KMS-11 (cell line): ENCODE data around the gene DENND1A.

Source experiments
- H2AFZ ChIP-seq: fragments of 200-600 bp; sonication (generic); 2 replicates; pipeline ENCODE4 v1.6.1; 2016; ENCODE audit warnings: antibody characterized with exemption, mixed run types, low read depth
- H3K27ac ChIP-seq: fragments of 200-600 bp; sonication (generic); 2 replicates; pipeline ENCODE4 v1.6.1; 2016; ENCODE audit warnings: mild to moderate bottlenecking, mixed run types
- H3K27me3 ChIP-seq: fragments of 200-600 bp; sonication (generic); 2 replicates; pipeline ENCODE4 v1.6.1; 2017; ENCODE audit warnings: mild to moderate bottlenecking, low read depth, mixed run types, moderate library complexity; ENCODE audit not compliant: insufficient read depth
- H3K36me3 ChIP-seq: fragments of 200-600 bp; sonication (generic); 2 replicates; pipeline ENCODE4 v1.6.1; 2017; ENCODE audit warnings: mild to moderate bottlenecking, mixed run types; ENCODE audit not compliant: insufficient read depth
- H3K4me1 ChIP-seq: fragments of 200-600 bp; sonication (generic); 2 replicates; pipeline ENCODE4 v1.6.1; 2016; ENCODE audit warnings: mild to moderate bottlenecking, low read depth, mixed run types; ENCODE audit not compliant: poor library complexity, severe bottlenecking
- H3K4me2 ChIP-seq: fragments of 200-600 bp; sonication (generic); 2 replicates; pipeline ENCODE4 v1.7.0; 2016; ENCODE audit warnings: mild to moderate bottlenecking, mixed run types
- H3K4me3 ChIP-seq: fragments of 200-600 bp; sonication (generic); IDR thresholded peaks from 2 replicates; pipeline ENCODE4 v1.6.1; 2017; ENCODE audit warnings: low read depth, low read length, mixed read lengths; ENCODE audit not compliant: insufficient read depth
- H3K79me2 ChIP-seq: fragments of 200-600 bp; sonication (generic); 2 replicates; pipeline ENCODE4 v1.6.1; 2016; ENCODE audit warnings: low read depth, mixed run types; ENCODE audit not compliant: insufficient read depth
- H3K9ac ChIP-seq: fragments of 200-600 bp; sonication (generic); 2 replicates; pipeline ENCODE4 v1.6.1; 2016; ENCODE audit warnings: mild to moderate bottlenecking, mixed run types
- H4K20me1 ChIP-seq: fragments of 200-600 bp; sonication (generic); 2 replicates; pipeline ENCODE4 v1.6.1; 2016; ENCODE audit warnings: mild to moderate bottlenecking, mixed run types; ENCODE audit not compliant: insufficient read depth
- CTCF ChIP-seq: fragments of 200-600 bp; sonication (generic); conservative IDR thresholded peaks from 2 replicates; pipeline ENCODE4 v1.6.1; 2017; ENCODE audit warnings: low read depth, mild to moderate bottlenecking, antibody characterized with exemption, low read length, moderate library complexity, mixed read lengths

Gene DENND1A

DNA sequence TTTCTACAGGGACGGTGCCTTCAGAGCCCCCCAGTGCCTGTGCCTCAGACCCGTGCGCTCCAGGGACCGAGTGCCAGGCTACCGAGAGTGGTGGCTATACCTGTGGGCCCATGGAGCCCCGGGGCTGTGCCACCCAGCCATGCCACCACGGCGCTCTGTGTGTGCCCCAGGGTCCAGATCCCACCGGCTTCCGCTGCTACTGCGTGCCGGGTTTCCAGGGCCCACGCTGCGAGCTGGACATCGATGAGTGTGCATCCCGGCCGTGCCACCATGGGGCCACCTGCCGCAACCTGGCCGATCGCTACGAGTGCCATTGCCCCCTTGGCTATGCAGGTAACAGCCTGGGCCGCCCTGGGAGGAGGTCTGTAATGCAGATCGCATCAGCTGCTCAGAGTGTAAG is 567.1 kb downstream of the DENND1A start:
- Histone ChIP-seq H2AFZ (no peak overlapping the region), H3K36me3 (no peaks in the 10 kb centered on the region), H3K4me1 (peaks cover 16% of the 10 kb centered on the region), H3K4me3 (no peak overlapping the region), H4K20me1 (no peaks in the 10 kb centered on the region), H3K27me3 (no peaks in the 10 kb centered on the region; the same call in 1 of the 2 replicates), H3K27ac (no peak overlapping the region), H3K79me2 (no peaks in the 10 kb centered on the region), H3K9ac (no peak overlapping the region), H3K4me2 (no peak overlapping the region)
- no peak for TF ChIP-seq CTCF

DNA sequence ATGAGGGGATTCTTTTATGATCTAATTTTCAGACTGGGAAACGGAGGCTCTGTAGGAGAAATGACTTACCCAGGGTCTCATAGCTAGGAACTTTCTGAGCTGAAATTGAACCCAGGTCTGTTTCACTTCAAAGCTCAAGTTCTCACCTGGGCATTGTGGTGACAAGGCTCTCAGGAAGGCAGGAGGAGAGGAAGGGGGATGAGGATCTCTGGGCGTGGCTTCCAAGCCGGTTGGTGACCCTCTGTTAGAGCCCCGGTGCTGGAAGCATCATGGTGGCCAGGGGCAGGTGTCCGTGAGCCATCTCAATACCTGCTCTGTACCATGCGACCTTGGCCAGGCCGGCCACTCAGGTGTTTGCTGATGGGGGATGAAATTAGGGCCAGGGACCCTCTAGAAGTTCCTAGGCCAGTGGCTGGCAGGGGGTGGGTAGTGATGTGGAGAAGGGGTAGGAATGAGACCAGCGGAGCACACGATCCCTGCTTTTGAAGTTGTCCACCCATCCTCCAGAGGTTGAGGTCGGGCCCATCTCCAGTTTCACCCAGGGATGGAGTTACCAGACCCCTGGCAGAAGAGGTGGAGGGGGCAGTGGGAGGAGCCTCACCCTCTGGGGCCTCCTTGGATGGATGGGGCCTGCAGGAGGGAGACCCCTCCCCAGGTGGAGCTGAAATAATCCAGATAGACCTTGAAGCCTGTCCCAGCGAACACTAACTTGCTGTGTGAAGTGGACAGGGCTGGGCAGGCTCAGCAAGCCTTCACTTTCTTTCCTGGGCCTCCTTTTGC is 568.0 kb downstream of the DENND1A start:
- H3K9ac ChIP-seq = no peak overlapping the region
- H3K4me2 ChIP-seq = no peak overlapping the region
- H3K36me3 ChIP-seq = no peaks in the 10 kb centered on the region
- H3K4me3 ChIP-seq = no peak overlapping the region
- H3K79me2 ChIP-seq = no peaks in the 10 kb centered on the region
- no peak for TF ChIP-seq CTCF
- no peak overlapping the region for H3K27ac ChIP-seq
- peaks cover 16% of the 10 kb centered on the region for H3K4me1 ChIP-seq
- H4K20me1 ChIP-seq = no peaks in the 10 kb centered on the region
- no peaks in the 10 kb centered on the region; the same call in 1 of the 2 replicates for H3K27me3 ChIP-seq
- no peak overlapping the region for H2AFZ ChIP-seq

DNA sequence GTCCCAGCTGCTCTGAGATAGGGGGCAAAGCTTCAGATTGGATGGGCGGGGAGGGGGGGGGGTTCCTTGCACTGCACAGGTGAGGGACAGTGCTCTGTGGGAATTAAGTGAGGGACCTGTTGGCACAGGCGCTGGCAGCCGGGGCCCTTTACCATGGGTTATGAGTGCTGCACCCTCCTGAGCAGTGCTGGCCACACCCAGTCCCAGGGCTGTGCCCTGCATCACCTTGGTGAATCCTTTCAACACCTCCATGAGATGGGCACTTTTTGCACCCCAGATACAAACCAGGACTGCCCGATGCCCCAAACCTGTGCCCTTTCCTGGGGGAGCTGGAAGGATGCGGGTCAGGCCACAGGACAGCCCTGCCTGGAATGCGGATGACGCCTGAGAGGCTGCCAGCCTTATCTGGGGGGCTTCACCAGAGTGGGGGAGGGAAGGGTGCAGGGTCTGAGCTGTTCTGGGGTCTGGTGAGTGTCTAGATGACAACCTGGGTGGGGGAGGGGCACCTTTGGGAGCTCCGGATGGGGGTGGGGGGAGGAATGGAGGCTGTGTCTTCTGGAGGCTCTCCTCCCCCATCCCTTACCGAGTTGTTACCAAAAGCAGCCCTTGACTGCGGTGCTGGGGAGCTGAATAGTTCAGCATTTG is 568.7 kb downstream of the DENND1A start:
- Histone ChIP-seq H3K36me3 (no peaks in the 10 kb centered on the region), H3K9ac (no peak overlapping the region), H3K4me2 (no peak overlapping the region), H3K4me1 (peaks cover 16% of the 10 kb centered on the region), H3K79me2 (no peaks in the 10 kb centered on the region), H3K27me3 (no peaks in the 10 kb centered on the region; the same call in 1 of the 2 replicates), H4K20me1 (no peaks in the 10 kb centered on the region), H3K4me3 (no peak overlapping the region), H3K27ac (no peak overlapping the region), H2AFZ (no peak overlapping the region)
- TF ChIP-seq CTCF = no peak

GRCh38 chr9:123360161-123361085 is 569.5 kb downstream of the DENND1A start:
- no peak overlapping the region for H3K27ac ChIP-seq
- no peaks in the 10 kb centered on the region for H3K79me2 ChIP-seq
- H2AFZ ChIP-seq = no peak overlapping the region
- no peaks in the 10 kb centered on the region for H3K36me3 ChIP-seq
- no peaks in the 10 kb centered on the region; the same call in 1 of the 2 replicates for H3K27me3 ChIP-seq
- H4K20me1 ChIP-seq = no peaks in the 10 kb centered on the region
- no peak overlapping the region for H3K9ac ChIP-seq
- no peak for TF ChIP-seq CTCF
- no peak overlapping the region; the same call in 1 of the 2 replicates for H3K4me2 ChIP-seq
- H3K4me3 ChIP-seq = no peak overlapping the region
- peaks cover 16% of the 10 kb centered on the region for H3K4me1 ChIP-seq
